ENCODE results near the gene SNRNP25.
"Not testable (repeated sequence)": the region's sequence is repeated elsewhere in the genome, so short reads cannot be mapped to it uniquely, and the experiment has no call there.

Gene SNRNP25

DNA sequence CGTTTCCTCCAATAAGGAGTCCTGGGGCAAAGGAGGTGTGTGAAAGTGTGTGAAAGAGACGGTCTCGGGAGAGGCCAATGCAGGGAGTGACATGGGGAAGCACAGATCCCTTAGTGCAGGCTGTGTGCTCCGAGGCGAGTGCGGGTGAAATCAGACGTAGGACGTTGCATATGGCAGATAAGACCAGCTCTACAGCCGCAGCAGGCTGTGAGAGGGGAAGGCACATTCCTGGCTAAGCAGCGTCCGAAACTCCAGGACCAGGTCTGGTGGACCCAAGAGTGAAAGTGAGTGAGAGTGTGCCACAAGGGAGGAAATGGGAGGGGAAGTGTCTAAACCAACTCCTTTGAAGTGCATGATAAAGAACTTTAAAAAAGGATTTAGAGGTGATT, 11.6 kb upstream of the SNRNP25 start:
- no peak for DNase-seq

DNA sequence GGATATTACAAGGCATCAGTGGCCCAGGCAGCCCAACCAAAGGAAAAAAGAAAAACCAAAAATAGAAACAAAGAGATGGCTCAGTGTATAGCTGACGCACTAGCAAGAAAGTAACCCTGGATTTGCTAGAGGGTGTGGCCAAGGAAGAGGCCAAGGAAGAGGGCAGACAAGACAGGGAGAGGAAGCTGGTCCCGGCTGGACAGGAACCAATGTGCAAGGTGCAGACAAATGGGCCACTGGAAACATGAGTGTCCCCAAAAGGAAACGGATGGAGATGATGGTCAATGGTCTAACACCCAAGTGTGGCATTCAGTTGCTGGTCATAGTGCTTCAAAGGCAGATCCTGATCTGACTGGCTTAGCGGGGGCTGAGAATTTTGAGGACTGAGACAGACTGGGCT, 10.9 kb upstream of the SNRNP25 start:
- DNase-seq = no peak

DNA sequence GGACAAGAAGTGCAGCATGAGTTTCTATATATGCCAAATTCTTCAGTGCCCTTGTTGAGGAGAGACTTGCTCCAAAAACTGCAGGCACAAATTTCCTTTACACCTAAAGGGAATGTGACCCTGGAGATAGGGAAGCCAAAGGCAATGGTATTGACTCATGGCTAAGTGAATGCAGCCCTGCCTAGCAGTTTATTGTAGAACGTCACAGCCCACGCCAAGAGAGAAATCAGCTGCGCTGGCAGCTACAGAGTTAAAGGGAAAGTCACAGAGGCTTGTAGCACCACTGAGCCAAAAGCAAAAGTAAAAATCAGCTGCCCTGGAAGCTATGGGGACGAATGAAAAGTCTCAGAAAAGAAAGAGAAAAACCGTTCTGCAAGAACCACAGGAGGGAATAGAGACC, 10.3 kb upstream of the SNRNP25 start:
- no peak for DNase-seq

- DNase-seq = no peak
Measured at GRCh38 chr16:44655-45054, 9.0 kb upstream of the SNRNP25 start.

- DNase-seq = no peak
Measured at GRCh38 chr16:45454-45853, 8.2 kb upstream of the SNRNP25 start.

GRCh38 chr16:46510-46909, 7.1 kb upstream of the SNRNP25 start:
- not testable (repeated sequence) for DNase-seq

GRCh38 chr16:47234-47633, 6.4 kb upstream of the SNRNP25 start:
- no peak for DNase-seq

- no peak for DNase-seq
Measured at GRCh38 chr16:50769-51591, 2.6 kb upstream of the SNRNP25 start.

DNA sequence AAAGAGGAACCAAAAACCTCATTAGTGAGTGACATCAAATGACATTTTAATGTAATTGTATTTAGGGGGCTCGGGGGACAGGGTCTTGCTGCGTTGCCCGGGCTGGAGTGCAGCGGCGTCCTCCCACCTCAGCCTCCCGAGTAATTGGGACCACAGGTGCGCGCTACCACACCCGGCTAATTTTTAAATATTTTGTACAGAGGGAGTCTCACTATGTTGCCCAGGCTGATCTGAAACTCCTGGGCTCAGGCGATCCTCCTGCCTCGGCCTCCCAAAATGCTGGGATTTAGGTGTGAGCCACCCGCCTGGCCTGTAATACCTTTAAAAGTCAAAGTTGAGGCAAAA, 581 bp downstream of the SNRNP25 start:
- no peak for DNase-seq

DNA sequence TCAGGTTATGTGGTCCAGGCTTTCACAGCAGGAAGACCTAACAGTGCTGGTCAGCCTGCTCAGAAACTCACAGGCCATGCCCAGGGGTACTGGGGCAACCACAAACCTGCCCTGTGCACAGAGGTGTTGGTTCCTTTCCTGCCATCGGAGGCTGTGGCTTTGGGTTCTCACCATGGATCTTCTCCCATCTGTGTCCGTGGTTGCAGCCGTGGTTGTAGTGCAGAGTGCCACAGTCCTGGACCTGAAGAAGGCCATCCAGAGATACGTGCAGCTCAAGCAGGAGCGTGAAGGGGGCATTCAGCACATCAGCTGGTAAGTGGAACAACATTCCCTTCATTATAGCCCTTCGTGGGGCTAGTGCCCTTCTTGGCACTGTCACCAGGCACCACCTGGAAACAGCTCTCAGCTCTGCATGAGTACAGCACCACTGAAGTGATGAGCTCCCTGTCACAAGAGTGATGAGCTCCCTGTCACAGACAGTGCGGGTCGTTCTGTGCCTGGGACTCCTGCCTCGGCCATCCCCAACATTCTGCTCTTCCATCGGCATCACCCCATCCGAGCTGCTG, 2.0 kb downstream of the SNRNP25 start:
- no peak for DNase-seq

GRCh38 chr16:56231-56927, 2.8 kb downstream of the SNRNP25 start:
- DNase-seq = no peak

DNA sequence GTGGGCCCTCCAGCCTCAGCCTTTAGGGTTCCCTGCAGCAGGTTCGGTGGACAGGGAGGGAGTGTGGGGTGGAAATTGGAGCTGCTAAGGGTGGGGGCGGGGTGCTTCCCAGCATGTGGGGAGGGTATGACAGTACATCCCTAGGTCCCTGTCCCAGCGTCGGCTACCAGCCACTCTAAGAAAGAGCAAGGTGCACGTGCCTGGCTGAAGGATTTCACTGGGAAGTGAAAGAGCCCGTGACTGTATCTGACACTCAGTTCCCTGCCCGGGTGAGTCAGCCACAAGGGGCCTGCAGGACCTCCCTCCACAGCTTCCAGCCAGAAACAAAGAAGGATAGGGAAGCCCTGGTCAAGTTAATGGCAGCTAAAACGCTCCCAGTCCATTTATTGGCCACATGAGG, 4.1 kb downstream of the SNRNP25 start:
- DNase-seq = no peak

DNA sequence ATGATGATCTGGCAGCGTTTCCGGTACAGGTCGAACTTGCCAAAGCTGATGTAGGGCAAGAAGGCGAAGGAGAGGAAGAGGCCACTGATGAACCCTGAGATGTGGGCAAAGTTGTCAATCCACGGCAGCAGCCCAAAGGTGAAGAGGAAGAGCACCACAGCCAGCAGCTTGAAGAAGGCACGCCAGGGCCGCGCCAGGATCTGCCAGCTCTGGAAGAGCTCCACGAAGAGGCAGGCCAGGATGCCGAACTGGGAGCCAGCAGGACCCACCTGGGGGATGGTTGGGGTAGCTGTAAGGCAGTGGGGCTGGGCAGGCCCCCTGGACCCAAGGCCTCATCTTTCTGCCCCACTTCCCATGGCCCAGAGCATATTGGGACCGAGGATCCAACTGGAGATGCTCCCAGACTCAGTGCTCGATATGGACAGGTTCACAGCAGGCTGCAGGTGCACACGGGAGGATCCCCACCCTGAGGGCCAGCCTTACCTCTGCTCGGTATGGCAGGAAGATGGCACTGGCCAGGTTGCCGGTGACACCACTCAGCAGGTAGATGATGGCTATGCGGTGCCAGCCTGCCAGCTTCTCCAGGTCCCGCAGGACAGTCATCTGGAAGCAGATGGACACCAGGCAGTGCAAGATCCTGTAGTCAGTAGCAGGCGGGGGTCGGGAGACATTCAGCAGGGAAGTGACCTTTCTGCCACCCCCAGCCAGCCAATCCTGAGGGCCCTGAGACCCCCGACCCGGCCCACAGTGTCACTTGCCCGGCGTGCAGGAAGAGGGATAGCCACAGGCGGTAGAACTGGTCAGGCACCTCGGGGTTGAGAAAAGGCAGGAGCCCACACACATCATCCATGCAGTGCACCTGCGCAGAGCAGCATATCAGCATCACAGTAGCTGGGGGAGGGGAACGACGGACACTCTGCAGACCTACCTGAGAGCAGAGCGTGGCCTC, 5.1 kb downstream of the SNRNP25 start:
- DNase-seq = no peak

DNA sequence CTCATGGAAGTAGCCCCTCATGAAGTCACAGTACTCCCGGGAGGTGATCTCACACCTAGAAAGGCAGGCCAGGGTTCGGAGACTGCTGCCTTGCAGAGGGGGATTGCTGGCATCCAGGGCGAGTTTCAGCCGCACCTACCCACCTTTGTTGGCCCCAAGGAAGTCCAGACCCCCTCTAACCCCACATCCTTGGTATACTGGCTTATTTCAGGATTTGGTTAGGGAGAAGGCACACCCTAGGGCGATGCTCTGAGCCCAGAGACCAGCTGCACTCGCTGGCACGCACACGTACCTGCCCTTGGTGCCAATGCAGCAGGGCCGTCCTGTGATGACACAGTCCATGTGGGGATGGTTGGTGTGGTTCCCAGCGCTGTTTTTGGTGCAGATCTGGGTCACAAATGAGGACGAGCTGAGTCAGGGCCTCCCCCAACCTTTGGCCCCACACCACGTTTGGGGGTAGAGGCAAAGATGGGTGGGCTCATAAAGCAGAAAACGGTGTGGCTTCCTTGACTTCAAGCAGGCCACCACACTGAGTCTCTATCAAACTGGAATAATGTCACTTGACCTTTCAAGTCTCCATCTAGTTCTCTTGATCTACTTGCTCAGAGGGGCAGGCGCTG, 5.9 kb downstream of the SNRNP25 start:
- DNase-seq = no peak

DNA sequence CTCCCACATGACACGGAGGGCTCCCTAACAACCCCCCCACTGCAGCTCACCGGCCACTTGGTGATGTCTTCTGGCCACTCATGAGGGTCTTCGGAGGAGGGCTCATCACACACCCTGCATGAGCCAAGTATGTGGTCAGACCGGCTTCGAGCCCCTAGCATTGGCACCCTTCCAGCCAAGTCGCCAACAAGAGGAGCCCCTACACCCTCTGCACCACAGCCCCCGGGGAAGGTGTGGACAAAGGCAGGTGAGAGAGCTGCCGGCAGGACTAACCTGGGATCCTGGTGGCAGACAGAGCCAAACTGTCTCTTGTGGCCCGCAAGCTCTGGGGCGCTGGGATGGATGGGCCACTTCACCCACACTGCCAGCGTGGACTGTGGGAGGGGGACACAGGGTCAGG, 6.5 kb downstream of the SNRNP25 start:
- no peak for DNase-seq

GRCh38 chr16:60929-61878, 7.6 kb downstream of the SNRNP25 start:
- no peak for DNase-seq

DNA sequence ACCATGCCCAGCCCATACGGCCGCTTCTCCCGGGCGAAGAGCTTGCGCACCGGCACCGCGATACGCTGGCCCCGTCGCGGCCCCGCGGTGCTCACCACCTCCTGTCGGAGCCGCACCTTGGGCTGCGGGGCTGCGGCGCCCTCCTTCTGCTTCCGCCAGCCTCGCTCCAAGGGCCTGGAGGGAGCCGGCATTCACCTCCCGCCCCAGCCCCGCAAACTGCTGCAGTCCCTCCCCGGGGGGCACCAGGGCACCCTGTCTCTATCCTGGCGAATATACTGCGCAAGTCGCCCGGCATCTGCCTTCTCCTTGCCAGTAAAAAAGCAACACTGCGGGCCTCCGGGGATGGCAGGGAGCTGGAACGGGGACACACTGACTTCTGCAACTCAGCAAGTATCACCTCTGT, 8.3 kb downstream of the SNRNP25 start:
- DNase-seq = no peak

- no peak for DNase-seq
Measured at GRCh38 chr16:62283-62967, 8.8 kb downstream of the SNRNP25 start.

GRCh38 chr16:62968-63391, 9.4 kb downstream of the SNRNP25 start:
- no peak for DNase-seq

DNA sequence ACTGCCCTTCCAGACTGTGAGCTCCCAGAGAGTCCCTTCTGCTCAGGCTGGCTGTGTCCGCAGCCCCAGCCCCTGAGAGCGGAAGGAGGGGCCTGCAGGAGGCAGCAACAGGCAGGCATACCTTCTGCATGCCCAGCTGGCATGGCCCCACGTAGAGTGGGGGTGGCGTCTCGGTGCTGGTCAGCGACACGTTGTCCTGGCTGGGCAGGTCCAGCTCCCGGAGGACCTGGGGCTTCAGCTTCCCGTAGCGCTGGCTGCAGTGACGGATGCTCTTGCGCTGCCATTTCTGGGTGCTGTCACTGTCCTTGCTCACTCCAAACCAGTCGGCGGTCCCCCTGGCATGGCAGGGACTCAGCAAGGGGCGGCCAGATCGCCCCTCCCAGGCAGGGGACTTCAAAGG, 9.8 kb downstream of the SNRNP25 start:
- DNase-seq = no peak
